PC-9 (cell line): ENCODE results near the gene RITA1.

Experiments
- EZH2 ChIP-seq: fragments of 200-600 bp; sonication (generic); IDR thresholded peaks from 2 replicates; pipeline ENCODE4 v1.8.0; 2017; ENCODE audit warnings: antibody characterized with exemption, low read depth
- TF ChIP-seq, protein P1 (sequence below): fragments of 200-600 bp; sonication (generic); conservative IDR thresholded peaks from 2 replicates; pipeline ENCODE4 v1.6.1; 2017; ENCODE audit warnings: mixed run types, antibody characterized with exemption, mild to moderate bottlenecking, moderate library complexity

DNA sequence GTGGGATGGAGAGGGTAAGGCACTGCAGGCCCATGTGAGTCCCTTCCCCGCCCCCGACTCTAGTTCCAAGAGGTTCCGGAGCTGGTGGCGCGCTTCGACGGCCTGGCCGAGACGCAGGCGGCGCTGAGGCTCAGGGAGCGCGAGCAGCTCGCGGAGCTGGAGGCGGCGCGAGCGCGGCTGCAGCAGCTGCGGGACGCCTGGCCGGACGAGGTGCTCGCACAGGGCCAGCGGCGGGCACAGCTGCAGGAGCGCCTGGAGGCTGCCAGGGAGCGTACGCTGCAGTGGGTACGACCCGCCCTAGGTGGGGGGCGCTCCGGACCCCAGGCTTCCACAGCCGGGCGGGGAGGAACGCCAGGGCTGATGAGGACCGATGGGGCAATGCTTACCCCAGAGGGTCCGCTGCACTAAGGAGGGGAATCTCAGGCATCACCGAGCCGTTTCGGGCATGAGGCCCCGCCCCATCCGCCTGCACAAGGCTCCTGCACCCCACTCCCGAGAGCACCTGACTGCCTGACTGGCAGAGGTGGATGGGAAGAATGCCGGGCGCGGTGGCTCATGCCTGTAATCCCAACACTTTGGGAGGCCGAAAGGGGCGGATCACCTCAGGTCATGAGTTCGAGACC, 31.1 kb upstream of the RITA1 start:
- TF ChIP-seq, protein P1, sequence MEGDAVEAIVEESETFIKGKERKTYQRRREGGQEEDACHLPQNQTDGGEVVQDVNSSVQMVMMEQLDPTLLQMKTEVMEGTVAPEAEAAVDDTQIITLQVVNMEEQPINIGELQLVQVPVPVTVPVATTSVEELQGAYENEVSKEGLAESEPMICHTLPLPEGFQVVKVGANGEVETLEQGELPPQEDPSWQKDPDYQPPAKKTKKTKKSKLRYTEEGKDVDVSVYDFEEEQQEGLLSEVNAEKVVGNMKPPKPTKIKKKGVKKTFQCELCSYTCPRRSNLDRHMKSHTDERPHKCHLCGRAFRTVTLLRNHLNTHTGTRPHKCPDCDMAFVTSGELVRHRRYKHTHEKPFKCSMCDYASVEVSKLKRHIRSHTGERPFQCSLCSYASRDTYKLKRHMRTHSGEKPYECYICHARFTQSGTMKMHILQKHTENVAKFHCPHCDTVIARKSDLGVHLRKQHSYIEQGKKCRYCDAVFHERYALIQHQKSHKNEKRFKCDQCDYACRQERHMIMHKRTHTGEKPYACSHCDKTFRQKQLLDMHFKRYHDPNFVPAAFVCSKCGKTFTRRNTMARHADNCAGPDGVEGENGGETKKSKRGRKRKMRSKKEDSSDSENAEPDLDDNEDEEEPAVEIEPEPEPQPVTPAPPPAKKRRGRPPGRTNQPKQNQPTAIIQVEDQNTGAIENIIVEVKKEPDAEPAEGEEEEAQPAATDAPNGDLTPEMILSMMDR, result no peak
- TF ChIP-seq EZH2, result no peak
